NB4 (cell line): ENCODE results near the gene EEF1AKMT3.

Experiments
- CTCF ChIP-seq: IDR thresholded peaks from one replicate; pipeline ENCODE4 v1.5.1; 2012; ENCODE audit warnings: low read depth, low read length
- MAX ChIP-seq: IDR thresholded peaks from 2 replicates; pipeline ENCODE4 v1.6.1; 2011; ENCODE audit warnings: low read depth, low read length
- MYC ChIP-seq: IDR thresholded peaks from 2 replicates; pipeline ENCODE4 v1.6.1; 2011; ENCODE audit warnings: low read depth, low read length
- POLR2A ChIP-seq: IDR thresholded peaks from 2 replicates; pipeline ENCODE4 v1.6.1; 2011; ENCODE audit warnings: mild to moderate bottlenecking; ENCODE audit not compliant: insufficient read length; ENCODE audit errors: extremely low read depth

- no peak for TF ChIP-seq POLR2A
- TF ChIP-seq CTCF = no peak
- TF ChIP-seq MAX = no peak
- no peak for TF ChIP-seq MYC
These were observed 39.5 kb upstream of the EEF1AKMT3 start for GRCh38 chr12:57732726-57733593.
